ENCODE results near the gene PPY. TPM values are rescaled to one million over a fixed set of nuclear protein-coding genes. Genes with fewer than 3 reads are reported as not detected.
"Not testable (repeated sequence)": the region's sequence is repeated elsewhere in the genome, so short reads cannot be mapped to it uniquely, and the experiment has no call there.

PPY gene
- total and polyA plus RNA-seq, 2 experiments from 2014 or later = not detected

GRCh38 chr17:43974382-43975266 is 32.3 kb upstream of the PPY start:
- Histone ChIP-seq H3K27ac (no peak overlapping the region), H3K27me3 (peaks cover 40% of the 10 kb centered on the region), H3K79me2 (no peaks in the 10 kb centered on the region), H3K9me2 (replicated peaks; ENCODE audit: insufficient read depth) (no peaks in the 10 kb centered on the region), H3K4me3 (no peak overlapping the region), H3K36me3 (replicated peaks; ENCODE audit: insufficient read depth, low read depth) (no peaks in the 10 kb centered on the region), H3K9me3 (ENCODE audit: low read depth) (no peaks in the 10 kb centered on the region), H2AFZ (no peak overlapping the region), H4K20me1 (ENCODE audit: insufficient read depth, poor library complexity, severe bottlenecking) (no peaks in the 10 kb centered on the region), H3K4me1 (ENCODE audit: insufficient read depth) (no peaks in the 10 kb centered on the region), H3K4me2 (no peak overlapping the region)
- TF ChIP-seq CTCF (IDR thresholded peaks at IDR 0.05; ENCODE audit: poor library complexity) (no peak), EZH2phosphoT487 (IDR thresholded peaks at IDR 0.05; ENCODE audit: low read depth, severe bottlenecking, unreplicated experiment) (no peak), EZH2 (IDR thresholded peaks at IDR 0.05; ENCODE audit: borderline replicate concordance) (no peak)
- DNase-seq (ENCODE audit: low spot score) = no peak
- WGBS (ENCODE audit: low lambda C conversion rate, missing lambda C conversion rate) = 61% methylated on average over 14 of the region's 14 CpGs

GRCh38 chr17:43972444-43973212 is 30.4 kb upstream of the PPY start:
- not testable (repeated sequence) for H3K27ac ChIP-seq; H3K79me2 ChIP-seq; H3K9me3 ChIP-seq (ENCODE audit: low read depth); DNase-seq (ENCODE audit: low spot score); H2AFZ ChIP-seq; H3K4me2 ChIP-seq; H3K36me3 ChIP-seq (replicated peaks; ENCODE audit: insufficient read depth, low read depth); H3K9me2 ChIP-seq (replicated peaks; ENCODE audit: insufficient read depth); H3K4me1 ChIP-seq (ENCODE audit: insufficient read depth); H4K20me1 ChIP-seq (ENCODE audit: insufficient read depth, poor library complexity, severe bottlenecking); H3K4me3 ChIP-seq
- WGBS (ENCODE audit: low lambda C conversion rate, missing lambda C conversion rate) = 91% methylated on average over 22 of the region's 22 CpGs
- H3K27me3 ChIP-seq = peaks cover 27% of the 10 kb centered on the region

- H3K27ac ChIP-seq; H4K20me1 ChIP-seq (ENCODE audit: insufficient read depth, poor library complexity, severe bottlenecking); H3K79me2 ChIP-seq; H3K36me3 ChIP-seq (replicated peaks; ENCODE audit: insufficient read depth, low read depth); H3K9me2 ChIP-seq (replicated peaks; ENCODE audit: insufficient read depth); H2AFZ ChIP-seq; H3K4me1 ChIP-seq (ENCODE audit: insufficient read depth); DNase-seq (ENCODE audit: low spot score); H3K9me3 ChIP-seq (ENCODE audit: low read depth); H3K4me2 ChIP-seq; H3K4me3 ChIP-seq: not testable (repeated sequence)
- 74% methylated on average over 2 of the region's 2 CpGs for WGBS (ENCODE audit: low lambda C conversion rate, missing lambda C conversion rate)
- peaks cover 22% of the 10 kb centered on the region for H3K27me3 ChIP-seq
Observed at GRCh38 chr17:43971436-43971835, 29.2 kb upstream of the PPY start.

- 78% methylated on average over 4 of the region's 4 CpGs for whole genome bisulfite sequencing (ENCODE audit: low lambda C conversion rate, missing lambda C conversion rate)
- TF ChIP-seq CTCF (IDR thresholded peaks at IDR 0.05; ENCODE audit: poor library complexity) = no peak
- TF ChIP-seq EZH2phosphoT487 (IDR thresholded peaks at IDR 0.05; ENCODE audit: low read depth, severe bottlenecking, unreplicated experiment) = no peak
- TF ChIP-seq EZH2 (IDR thresholded peaks at IDR 0.05; ENCODE audit: borderline replicate concordance) = no peak
- no peak overlapping the region for H3K4me2 ChIP-seq
Observed at GRCh38 chr17:43970366-43970765, 28.1 kb upstream of the PPY start.

More at GRCh38 chr17:43970366-43970765, 28.1 kb upstream of the PPY start:
- Histone ChIP-seq H4K20me1 (ENCODE audit: insufficient read depth, poor library complexity, severe bottlenecking) (no peaks in the 10 kb centered on the region), H3K4me3 (no peak overlapping the region), H3K9me2 (replicated peaks; ENCODE audit: insufficient read depth) (no peaks in the 10 kb centered on the region), H3K4me1 (ENCODE audit: insufficient read depth) (no peaks in the 10 kb centered on the region), H3K9me3 (ENCODE audit: low read depth) (no peaks in the 10 kb centered on the region), H3K36me3 (replicated peaks; ENCODE audit: insufficient read depth, low read depth) (no peaks in the 10 kb centered on the region), H3K27ac (no peak overlapping the region), H3K27me3 (peaks cover 22% of the 10 kb centered on the region), H3K79me2 (no peaks in the 10 kb centered on the region), H2AFZ (no peak overlapping the region)
- no peak for DNase-seq (ENCODE audit: low spot score)
